Panc1 (cell line): ENCODE measurements around the gene PFKL. TPM values are rescaled to one million over a fixed set of nuclear protein-coding genes. Genes with fewer than 3 reads are reported as not detected.

Experiments used
- ATAC-seq: fragments of 200-7000 bp; cut with Tn5 transposase; 2 replicates; pipeline ENCODE4 v1.9.1; 2020; ENCODE audit warnings: mild to moderate bottlenecking, moderate library complexity
- BruUV-seq: library from RNA; stranded (reverse); fragments of 400-500 nt; replicated peaks from 2 replicates; lab custom pipeline; 2021; lab: Mats Ljungman, UMichigan
- CTCF ChIA-PET: fragments of 300-600 bp; sonication (Branson Sonifier 250); formaldehyde crosslinking; loops from one replicate; lab custom pipeline; 2022; ENCODE audit warnings: antibody characterized with exemption; lab: Charles Lee
- POLR2A ChIA-PET: fragments of 300-600 bp; sonication (Branson Sonifier 250); formaldehyde crosslinking; loops from one replicate; lab custom pipeline; 2022; ENCODE audit warnings: antibody characterized with exemption; lab: Charles Lee
- DNase-seq: peaks from one replicate; pipeline ENCODE4 v3.0.0-alpha.2; 2010; ENCODE audit warnings: low read depth, low spot score
- H3K27ac ChIP-seq: 2 replicates; pipeline ENCODE4 v1.5.1; 2011; ENCODE audit warnings: mild to moderate bottlenecking, low read length, inconsistent platforms
- H3K27me3 ChIP-seq: fragments of 200-500 bp; sonication (Bioruptor generic); 2 replicates; pipeline ENCODE4 v1.6.0; 2014; ENCODE audit warnings: low read length, inconsistent platforms; ENCODE audit not compliant: control insufficient read depth, insufficient read depth
- H3K36me3 ChIP-seq: fragments of 200-500 bp; sonication (Bioruptor generic); 2 replicates; pipeline ENCODE4 v1.5.1; 2014; ENCODE audit warnings: inconsistent platforms, mild to moderate bottlenecking, low read length, moderate library complexity; ENCODE audit not compliant: control insufficient read depth, insufficient read depth
- H3K4me1 ChIP-seq: 2 replicates; pipeline ENCODE4 v1.5.1; 2011; ENCODE audit warnings: inconsistent platforms, mild to moderate bottlenecking, low read length, moderate library complexity; ENCODE audit not compliant: control insufficient read depth, insufficient read depth
- H3K4me3 ChIP-seq, 2 experiments: 2 replicates each; pipeline ENCODE4 v1.5.1; 2011 to 2012; ENCODE audit warnings: low read depth in 2 of 2, low read length in 2 of 2, mild to moderate bottlenecking in 2 of 2, inconsistent platforms in 1 of 2, moderate library complexity in 1 of 2
- H3K9me3 ChIP-seq: fragments of 200-500 bp; sonication (Bioruptor generic); 2 replicates; pipeline ENCODE4 v1.5.1; 2014; ENCODE audit warnings: low read depth, mild to moderate bottlenecking, inconsistent platforms, low read length, moderate library complexity; ENCODE audit not compliant: control insufficient read depth, insufficient read depth
- POLR2AphosphoS5 ChIP-seq: IDR thresholded peaks from 2 replicates; pipeline ENCODE4 v1.6.1; 2012; ENCODE audit warnings: mild to moderate bottlenecking, low read depth, low read length, moderate library complexity
- REST ChIP-seq, 2 experiments: IDR thresholded peaks; 2 replicates each; pipeline ENCODE4 v1.6.1; 2011 to 2012; ENCODE audit warnings: low read depth in 2 of 2, control low read depth in 1 of 2, low read length in 1 of 2, mild to moderate bottlenecking in 1 of 2, moderate library complexity in 1 of 2; ENCODE audit not compliant: insufficient read depth in 1 of 2
- SIN3A ChIP-seq: IDR thresholded peaks from 2 replicates; pipeline ENCODE4 v1.6.1; 2012; ENCODE audit warnings: low read depth, mild to moderate bottlenecking, low read length, moderate library complexity, borderline replicate concordance; ENCODE audit not compliant: insufficient read depth
- TCF7L2 ChIP-seq: IDR thresholded peaks from 2 replicates; pipeline ENCODE4 v1.6.1; 2011; ENCODE audit warnings: mild to moderate bottlenecking, low read depth, low read length, inconsistent platforms
- in situ Hi-C: cut with HindIII; loops from 2 replicates; pipeline ENCODE4 v1.10.0; 2016; ENCODE audit warnings: low sequenced_read_pairs, low pct_unique_long_range_greater_than_20kb
- intact Hi-C: fragments of 100-400 bp; cut with micrococcal nuclease; formaldehyde crosslinking; loops from one replicate; pipeline ENCODE4 v1.10.0; 2022; ENCODE audit not compliant: unreplicated experiment
- total RNA-seq: library from RNA; stranded (reverse); gene quantifications from one replicate; pipeline ENCODE4 v1.2.1, GENCODE V29; 2021; ENCODE audit not compliant: unreplicated experiment
- TF ChIP-seq, protein P1 (sequence below): fragments of 450-650 bp; IDR thresholded peaks from 2 replicates; pipeline ENCODE4 v1.5.1; 2017; ENCODE audit warnings: mild to moderate bottlenecking

The PFKL gene
- total RNA-seq, 1 experiment from 2014 or later: 70.1 TPM

DNA sequence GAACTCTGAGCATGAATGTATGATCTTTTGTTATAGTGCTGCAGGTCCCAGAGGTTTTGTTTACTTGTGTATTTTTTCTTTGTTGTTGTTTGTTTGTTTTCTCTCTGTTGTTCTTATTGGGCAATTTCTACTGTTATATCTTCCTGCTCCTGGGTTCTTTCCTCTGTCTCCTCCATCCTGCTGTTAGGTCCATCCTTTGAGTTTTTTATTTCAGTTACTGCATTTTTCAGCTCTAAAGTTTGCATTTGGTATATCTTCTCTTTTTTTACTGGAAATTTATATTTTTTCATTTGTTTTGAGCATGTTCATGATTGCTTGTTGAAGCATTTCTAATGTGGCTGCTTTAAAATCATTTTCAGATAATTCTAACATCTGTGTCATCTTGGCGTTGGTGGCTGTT, 63.4 kb downstream of the PFKL start:
- Histone ChIP-seq H3K36me3 (no peaks in the 10 kb centered on the region), H3K9me3 (no peaks in the 10 kb centered on the region), H3K4me3 (no peak overlapping the region), H3K4me1 (no peaks in the 10 kb centered on the region), H3K27me3 (no peaks in the 10 kb centered on the region), H3K27ac (no peak overlapping the region)
- intact Hi-C loops (no loop called here), in situ Hi-C loops (no loop called here)
- CTCF ChIA-PET: no interaction called here
- POLR2A ChIA-PET: no interaction called here
- no TSS peak for BruUV-seq
- ATAC-seq: no peak
- TF ChIP-seq, protein P1, sequence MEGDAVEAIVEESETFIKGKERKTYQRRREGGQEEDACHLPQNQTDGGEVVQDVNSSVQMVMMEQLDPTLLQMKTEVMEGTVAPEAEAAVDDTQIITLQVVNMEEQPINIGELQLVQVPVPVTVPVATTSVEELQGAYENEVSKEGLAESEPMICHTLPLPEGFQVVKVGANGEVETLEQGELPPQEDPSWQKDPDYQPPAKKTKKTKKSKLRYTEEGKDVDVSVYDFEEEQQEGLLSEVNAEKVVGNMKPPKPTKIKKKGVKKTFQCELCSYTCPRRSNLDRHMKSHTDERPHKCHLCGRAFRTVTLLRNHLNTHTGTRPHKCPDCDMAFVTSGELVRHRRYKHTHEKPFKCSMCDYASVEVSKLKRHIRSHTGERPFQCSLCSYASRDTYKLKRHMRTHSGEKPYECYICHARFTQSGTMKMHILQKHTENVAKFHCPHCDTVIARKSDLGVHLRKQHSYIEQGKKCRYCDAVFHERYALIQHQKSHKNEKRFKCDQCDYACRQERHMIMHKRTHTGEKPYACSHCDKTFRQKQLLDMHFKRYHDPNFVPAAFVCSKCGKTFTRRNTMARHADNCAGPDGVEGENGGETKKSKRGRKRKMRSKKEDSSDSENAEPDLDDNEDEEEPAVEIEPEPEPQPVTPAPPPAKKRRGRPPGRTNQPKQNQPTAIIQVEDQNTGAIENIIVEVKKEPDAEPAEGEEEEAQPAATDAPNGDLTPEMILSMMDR: no peak
- TF ChIP-seq SIN3A: no peak
- no peak for TF ChIP-seq REST (IDR thresholded peaks at IDR 0.05; ENCODE audit: insufficient read depth in 1 of 2, low read depth in 2 of 2, low read length in 1 of 2)
- no peak for TF ChIP-seq TCF7L2
- no peak for TF ChIP-seq POLR2AphosphoS5
- no peak for DNase-seq

DNA sequence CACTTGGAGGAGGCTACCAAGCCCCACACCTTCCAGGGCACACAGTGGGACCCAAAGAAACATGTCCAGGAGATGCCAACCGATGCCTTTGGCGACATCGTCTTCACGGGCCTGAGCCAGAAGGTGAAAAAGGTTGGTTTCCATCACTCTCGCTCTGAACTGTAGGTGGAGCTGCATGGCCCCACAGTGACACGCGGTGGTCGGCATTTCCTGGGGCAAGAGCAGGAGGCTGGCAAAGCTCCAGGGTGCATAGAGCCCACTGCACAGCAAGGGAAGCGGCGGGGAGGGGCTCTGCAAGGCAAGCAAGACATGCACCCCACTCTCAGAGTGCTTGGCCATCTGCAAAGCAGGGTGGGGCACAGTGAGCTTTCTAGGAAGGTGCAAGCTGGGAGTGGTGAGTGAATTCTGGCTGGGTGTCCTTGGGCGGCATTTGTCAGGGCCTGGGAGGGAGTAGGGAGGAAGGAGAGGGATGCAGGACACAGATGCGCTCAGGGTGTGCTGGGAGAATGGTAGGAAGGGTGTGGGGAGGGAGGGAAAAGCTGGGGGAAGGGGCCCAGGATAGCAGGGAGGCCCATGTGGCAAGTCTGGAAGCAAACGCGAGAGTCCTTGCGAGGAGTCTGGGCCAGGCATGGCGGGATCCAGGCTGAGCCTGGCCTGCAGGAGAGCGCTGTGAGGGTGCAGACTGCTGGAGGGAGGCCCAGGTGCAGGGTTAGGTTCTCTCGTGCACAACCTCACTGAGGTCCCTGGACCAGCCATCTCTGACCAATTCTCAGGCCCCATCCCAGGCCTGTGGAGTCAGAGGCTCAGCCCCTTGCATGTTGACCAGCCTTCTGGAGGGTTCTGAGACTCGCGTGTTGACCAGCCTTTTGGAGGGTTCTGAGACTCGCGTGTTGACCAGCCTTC, 64.5 kb downstream of the PFKL start:
- Histone ChIP-seq H3K27ac (no peak overlapping the region), H3K27me3 (no peaks in the 10 kb centered on the region), H3K4me1 (no peaks in the 10 kb centered on the region), H3K9me3 (no peaks in the 10 kb centered on the region), H3K36me3 (no peaks in the 10 kb centered on the region), H3K4me3 (no peak overlapping the region)
- intact Hi-C loops: no loop called here
- DNase-seq (no peak), ATAC-seq (no peak)
- BruUV-seq: no TSS peak
- in situ Hi-C loops: no loop called here
- ChIA-PET POLR2A (no interaction called here), CTCF (no interaction called here)
- TF ChIP-seq TCF7L2: no peak
- no peak for TF ChIP-seq SIN3A
- TF ChIP-seq POLR2AphosphoS5: no peak
- no peak for TF ChIP-seq REST (IDR thresholded peaks at IDR 0.05; ENCODE audit: insufficient read depth in 1 of 2, low read depth in 2 of 2, low read length in 1 of 2)
- TF ChIP-seq, protein P1: no peak
